Suprapubic skin (tissue), 4 donors: Measurements from ENCODE around the gene CTTNBP2. TPM values are rescaled to one million over a fixed set of nuclear protein-coding genes. Genes with fewer than 3 reads are reported as not detected.

ENCODE experiments used
- DNase-seq, 2 donors: peaks; one replicate each; pipeline ENCODE4 v3.0.0-alpha.2; 2019; ENCODE audit warnings: low spot score in 2 of 2
- H3K27ac ChIP-seq: fragments of 200-600 bp; sonication (generic); one replicate; pipeline ENCODE4 v1.5.1; 2019
- H3K27me3 ChIP-seq: fragments of 200-600 bp; sonication (generic); one replicate; pipeline ENCODE4 v1.5.1; 2019
- H3K36me3 ChIP-seq: fragments of 200-600 bp; sonication (generic); one replicate; pipeline ENCODE4 v1.5.1; 2019
- H3K4me1 ChIP-seq: fragments of 200-600 bp; sonication (generic); one replicate; pipeline ENCODE4 v1.5.1; 2019
- H3K4me3 ChIP-seq: fragments of 200-600 bp; sonication (generic); one replicate; pipeline ENCODE4 v1.5.1; 2019; ENCODE audit warnings: mild to moderate bottlenecking
- H3K9me3 ChIP-seq: fragments of 200-600 bp; sonication (generic); one replicate; pipeline ENCODE4 v1.5.1; 2019
- CTCF ChIP-seq, 2 donors: fragments of 200-600 bp in 1 of 2; fragments of 450-650 bp in 1 of 2; sonication (generic) in 1 of 2; IDR thresholded peaks; one replicate each; pipeline ENCODE4 v1.5.1; 2016 to 2019; ENCODE audit warnings: antibody characterized with exemption in 2 of 2, mild to moderate bottlenecking in 1 of 2, moderate library complexity in 1 of 2
- EP300 ChIP-seq: sonication (generic); formaldehyde crosslinking; IDR thresholded peaks from one replicate; pipeline ENCODE4 v1.6.1; 2017; ENCODE audit warnings: antibody characterized with exemption
- POLR2A ChIP-seq, 2 donors: fragments of 450-650 bp; IDR thresholded peaks; one replicate each; pipeline ENCODE4 v1.6.1; 2017; ENCODE audit warnings: antibody characterized with exemption in 2 of 2, mild to moderate bottlenecking in 2 of 2, moderate library complexity in 2 of 2
- POLR2AphosphoS5 ChIP-seq, 3 donors: sonication (generic); formaldehyde crosslinking; IDR thresholded peaks; one replicate each; pipeline ENCODE4 v1.6.1; 2017; ENCODE audit warnings: antibody characterized with exemption in 3 of 3
- WGBS: methylation state at CpG from one replicate; pipeline ENCODE4 v1.1.5; 2018; 5-methylcytosine and 5-hydroxymethylcytosine counted together
- total RNA-seq, 4 donors: library from RNA; depleted of rRNA; stranded (reverse); fragments of >200 nt; gene quantifications; one replicate each; pipeline ENCODE4 v1.1.0, GENCODE V29; 2016

CTTNBP2 gene
- total RNA-seq, 4 donors from 2014 or later, result 2.2 to 8.9 (median 5.3) TPM

- H3K9me3 ChIP-seq, result no peaks in the 10 kb centered on the region
- 98% methylated on average over 2 of the region's 2 CpGs for WGBS
- DNase-seq, result no peak
- H3K27ac ChIP-seq, result no peak overlapping the region
- H3K36me3 ChIP-seq, result no peaks in the 10 kb centered on the region
- no peaks in the 10 kb centered on the region for H3K27me3 ChIP-seq
- TF ChIP-seq POLR2A (IDR thresholded peaks at IDR 0.05) (no peak), POLR2AphosphoS5 (IDR thresholded peaks at IDR 0.05) (no peak), CTCF (IDR thresholded peaks at IDR 0.05) (no peak), EP300 (no peak)
- no peak overlapping the region for H3K4me3 ChIP-seq
- peaks cover 22% of the 10 kb centered on the region for H3K4me1 ChIP-seq
These were observed 48.6 kb downstream of the CTTNBP2 start for GRCh38 chr7:117824592-117824991.

DNA sequence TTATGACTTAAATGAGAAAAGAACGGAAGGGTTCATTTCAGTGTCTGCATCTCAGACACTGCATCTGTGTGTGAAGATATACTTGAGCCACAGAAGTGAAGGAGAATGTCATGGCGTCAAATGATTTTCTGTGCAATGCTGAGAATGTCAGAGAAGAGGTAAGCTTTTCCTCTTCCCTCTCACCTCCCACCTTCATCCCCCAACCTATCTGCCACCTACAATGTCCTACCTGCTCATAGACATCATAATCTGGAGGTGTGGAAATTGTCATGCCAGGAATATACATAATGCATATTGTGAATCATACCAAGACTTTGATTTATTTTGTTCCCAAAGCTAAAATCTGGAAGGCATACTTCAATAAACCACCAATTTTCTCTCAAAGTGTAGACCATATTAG is 53.7 kb downstream of the CTTNBP2 start:
- TF ChIP-seq CTCF (IDR thresholded peaks at IDR 0.05), result no peak
- TF ChIP-seq POLR2AphosphoS5 (IDR thresholded peaks at IDR 0.05), result no peak
- no peak for TF ChIP-seq POLR2A (IDR thresholded peaks at IDR 0.05)
- no peak for TF ChIP-seq EP300
- no peaks in the 10 kb centered on the region for H3K9me3 ChIP-seq
- no peaks in the 10 kb centered on the region for H3K27me3 ChIP-seq
- H3K4me1 ChIP-seq, result no peaks in the 10 kb centered on the region
- WGBS, result 78% methylated on average over 2 of the region's 2 CpGs
- H3K27ac ChIP-seq, result no peak overlapping the region
- H3K36me3 ChIP-seq, result no peaks in the 10 kb centered on the region
- H3K4me3 ChIP-seq, result no peak overlapping the region
- no peak for DNase-seq

DNA sequence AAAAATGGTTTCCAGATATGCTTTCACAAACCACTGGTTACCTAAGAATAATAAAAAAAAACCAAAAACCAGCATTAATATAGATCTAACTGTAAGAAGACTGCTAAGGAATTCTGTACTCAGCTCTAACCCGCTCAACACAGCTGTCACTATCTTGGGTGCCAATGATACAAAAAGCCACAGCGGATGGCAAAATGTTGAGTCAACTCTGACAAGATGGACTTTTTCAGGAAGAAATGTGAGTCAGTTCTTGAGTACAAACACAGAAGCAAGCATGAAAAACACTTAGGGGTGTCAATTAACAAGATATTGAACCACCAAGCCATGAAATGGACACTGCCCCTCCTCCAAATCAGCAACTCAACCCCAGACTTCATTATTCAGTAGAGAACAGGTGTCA is 55.0 kb downstream of the CTTNBP2 start:
- DNase-seq, result no peak
- TF ChIP-seq EP300 (no peak), CTCF (IDR thresholded peaks at IDR 0.05) (no peak), POLR2AphosphoS5 (IDR thresholded peaks at IDR 0.05) (no peak), POLR2A (IDR thresholded peaks at IDR 0.05) (no peak)
- H3K4me3 ChIP-seq, result no peak overlapping the region
- H3K27ac ChIP-seq, result no peak overlapping the region
- WGBS, result 80% methylated on average over 2 of the region's 2 CpGs
- H3K4me1 ChIP-seq, result no peaks in the 10 kb centered on the region
- no peaks in the 10 kb centered on the region for H3K9me3 ChIP-seq
- no peaks in the 10 kb centered on the region for H3K27me3 ChIP-seq
- no peaks in the 10 kb centered on the region for H3K36me3 ChIP-seq

DNA sequence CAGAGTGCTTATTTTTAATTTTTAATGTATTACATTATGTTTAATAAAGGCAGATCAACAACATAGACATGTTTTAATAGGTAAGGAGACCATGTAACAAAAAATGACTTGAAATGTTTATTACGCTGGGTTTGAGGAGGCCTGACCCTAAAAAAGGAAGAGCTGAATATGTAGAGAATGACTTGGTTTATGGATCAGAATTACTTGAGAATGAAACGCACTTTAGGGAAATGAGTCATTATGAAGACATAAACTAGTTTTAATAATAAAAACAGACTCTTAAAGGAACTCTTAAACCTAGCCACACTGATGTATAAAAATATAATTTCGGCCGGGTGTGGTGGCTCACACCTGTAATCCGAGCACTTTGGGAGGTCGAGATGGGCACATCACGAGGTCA is 56.5 kb downstream of the CTTNBP2 start:
- Histone ChIP-seq H3K4me3 (no peak overlapping the region), H3K27me3 (no peaks in the 10 kb centered on the region), H3K27ac (no peak overlapping the region), H3K36me3 (no peaks in the 10 kb centered on the region), H3K9me3 (no peaks in the 10 kb centered on the region), H3K4me1 (no peaks in the 10 kb centered on the region)
- DNase-seq, result no peak
- 88% methylated on average over 7 of the region's 7 CpGs for WGBS
- TF ChIP-seq EP300, result no peak
- no peak for TF ChIP-seq POLR2A (IDR thresholded peaks at IDR 0.05)
- TF ChIP-seq POLR2AphosphoS5 (IDR thresholded peaks at IDR 0.05), result no peak
- TF ChIP-seq CTCF (IDR thresholded peaks at IDR 0.05), result no peak

DNA sequence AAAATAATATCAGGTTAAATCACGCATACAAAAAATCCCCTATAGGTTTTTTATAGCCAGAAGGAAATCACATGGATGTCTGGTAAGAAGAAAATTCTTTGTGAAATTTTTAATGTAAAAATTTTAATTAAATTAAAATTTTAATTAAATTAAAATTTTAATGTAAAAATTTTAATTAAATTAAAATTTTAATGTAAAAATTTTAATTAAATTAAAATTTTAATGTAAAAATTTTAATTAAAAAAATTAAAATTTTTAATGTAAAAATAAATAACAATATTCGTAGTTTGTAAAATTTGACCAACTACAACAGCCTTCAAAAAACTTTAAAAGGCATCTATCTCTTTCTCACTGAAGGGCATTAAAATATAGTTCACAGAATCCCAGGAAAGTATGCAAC is 61.5 kb downstream of the CTTNBP2 start:
- TF ChIP-seq POLR2AphosphoS5 (IDR thresholded peaks at IDR 0.05), result no peak
- TF ChIP-seq POLR2A (IDR thresholded peaks at IDR 0.05), result no peak
- TF ChIP-seq CTCF (IDR thresholded peaks at IDR 0.05), result no peak
- no peak for TF ChIP-seq EP300
- no peak for DNase-seq
- no peaks in the 10 kb centered on the region for H3K27me3 ChIP-seq
- peaks cover 18% of the 10 kb centered on the region for H3K4me1 ChIP-seq
- 97% methylated on average over 2 of the region's 2 CpGs for WGBS
- H3K27ac ChIP-seq, result no peak overlapping the region
- H3K4me3 ChIP-seq, result no peak overlapping the region
- no peaks in the 10 kb centered on the region for H3K9me3 ChIP-seq
- H3K36me3 ChIP-seq, result no peaks in the 10 kb centered on the region
